NT2/D1 (cell line): ENCODE measurements around the gene PTPRN.

Source experiments
- SUZ12 ChIP-seq: IDR thresholded peaks from 2 replicates; pipeline ENCODE4 v1.6.1; 2011; ENCODE audit not compliant: insufficient read length, insufficient read depth; ENCODE audit errors: extremely low read depth
- YY1 ChIP-seq: IDR thresholded peaks from 2 replicates; pipeline ENCODE4 v1.6.1; 2011; ENCODE audit not compliant: insufficient read length, insufficient read depth
- ZNF274 ChIP-seq: IDR thresholded peaks from 2 replicates; pipeline ENCODE4 v1.6.1; 2011; ENCODE audit warnings: mild to moderate bottlenecking, low read depth, low read length

DNA sequence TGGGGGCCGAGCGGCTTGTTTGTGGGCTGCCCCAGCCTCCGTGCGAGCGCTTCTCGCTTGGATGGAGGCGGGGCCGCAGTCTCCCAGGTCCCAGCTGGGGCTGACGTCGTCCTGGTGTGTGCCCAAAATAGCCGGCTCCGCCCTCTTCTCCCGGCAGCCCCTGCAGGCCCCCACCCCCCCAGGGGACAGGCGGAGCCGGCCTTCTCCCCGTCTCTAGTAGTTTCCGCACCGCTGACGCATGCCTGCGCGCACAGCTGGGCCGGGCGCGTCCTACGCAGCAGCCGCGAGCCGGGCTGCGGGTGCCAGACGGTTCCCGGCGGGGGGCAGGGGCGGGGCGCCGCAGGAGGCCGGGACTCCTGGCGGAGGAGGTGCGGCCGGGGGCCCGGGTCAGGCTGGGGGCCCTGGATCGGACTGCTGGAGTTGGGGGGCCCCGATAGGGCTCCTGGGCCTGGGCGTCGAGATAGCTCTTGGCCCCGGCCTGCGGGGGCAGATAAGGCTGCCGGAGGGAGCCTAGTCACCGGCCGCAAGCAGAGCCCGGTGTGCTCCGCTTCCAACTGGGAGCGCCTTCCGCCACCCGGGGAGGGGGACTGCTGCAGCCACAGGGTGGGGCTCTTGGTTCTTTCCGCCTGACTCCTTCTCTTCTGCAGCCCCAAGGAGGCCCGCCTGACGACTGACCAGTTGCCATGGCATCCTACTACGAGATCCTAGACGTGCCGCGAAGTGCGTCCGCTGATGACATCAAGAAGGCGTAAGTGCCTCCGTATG, 29.9 kb downstream of the PTPRN start, which contains the start of gene DNAJB2:
- no peak for TF ChIP-seq YY1
- TF ChIP-seq ZNF274, result no peak
- no peak for TF ChIP-seq SUZ12
